Prostate gland (tissue), 2 donors: ENCODE measurements around the gene USP20. TPM values are rescaled to one million over a fixed set of nuclear protein-coding genes. Genes with fewer than 3 reads are reported as not detected.

Experiments used
- DNase-seq: peaks from one replicate; pipeline ENCODE4 v3.0.0-alpha.2; 2019; ENCODE audit warnings: low spot score
- H3K27ac ChIP-seq, 2 donors: fragments of 200-600 bp; sonication (generic); 2 replicates each; pipeline ENCODE4 v1.5.1; 2017 to 2019
- H3K27me3 ChIP-seq: fragments of 200-600 bp; sonication (generic); replicated peaks from 2 replicates; pipeline ENCODE4 v1.5.1; 2019; ENCODE audit not compliant: insufficient read depth
- H3K36me3 ChIP-seq, 2 donors: fragments of 200-600 bp; sonication (generic); 1 replicate in 1 of 2; 2 replicates in 1 of 2; pipeline versions ENCODE4 v1.5.1 to v1.8.1; 2017 to 2019
- H3K4me1 ChIP-seq: fragments of 200-600 bp; sonication (generic); replicated peaks from 2 replicates; pipeline ENCODE4 v1.5.1; 2019
- H3K4me3 ChIP-seq, 2 donors: fragments of 200-600 bp; sonication (generic); 2 replicates each; pipeline ENCODE4 v1.5.1; 2017 to 2019
- H3K9me3 ChIP-seq: fragments of 200-600 bp; sonication (generic); 2 replicates; pipeline ENCODE4 v1.5.1; 2017
- POLR2A ChIP-seq: fragments of 450-650 bp; IDR thresholded peaks from one replicate; pipeline ENCODE4 v1.6.1; 2016; ENCODE audit warnings: antibody characterized with exemption, mild to moderate bottlenecking
- POLR2AphosphoS5 ChIP-seq: sonication (generic); formaldehyde crosslinking; IDR thresholded peaks from one replicate; pipeline ENCODE4 v1.6.1; 2017; ENCODE audit warnings: antibody characterized with exemption
- WGBS: methylation state at CpG from one replicate; pipeline ENCODE4 v1.1.5; 2018; 5-methylcytosine and 5-hydroxymethylcytosine counted together
- intact Hi-C: fragments of 100-400 bp; cut with DNase I; formaldehyde crosslinking; loops from one replicate; pipeline ENCODE4 v1.14.2; 2022
- total RNA-seq, 2 donors: library from RNA; depleted of rRNA; stranded (reverse); fragments of >200 nt; gene quantifications; one replicate each; pipeline ENCODE4 v1.1.0, GENCODE V29; 2016
- TF ChIP-seq, protein P1 (sequence below), 4 experiments: fragments of 200-600 bp in 2 of 4; fragments of 450-650 bp in 2 of 4; sonication (generic) in 2 of 4; IDR thresholded peaks; 1 replicate in 3 of 4; 2 replicates in 1 of 4; pipeline ENCODE4 v1.5.1; 2016 to 2019; ENCODE audit warnings: antibody characterized with exemption in 4 of 4, mild to moderate bottlenecking in 2 of 4, moderate library complexity in 2 of 4

USP20 gene
- total RNA-seq, 2 donors from 2014 or later: 34.8 to 53.5 TPM

DNA sequence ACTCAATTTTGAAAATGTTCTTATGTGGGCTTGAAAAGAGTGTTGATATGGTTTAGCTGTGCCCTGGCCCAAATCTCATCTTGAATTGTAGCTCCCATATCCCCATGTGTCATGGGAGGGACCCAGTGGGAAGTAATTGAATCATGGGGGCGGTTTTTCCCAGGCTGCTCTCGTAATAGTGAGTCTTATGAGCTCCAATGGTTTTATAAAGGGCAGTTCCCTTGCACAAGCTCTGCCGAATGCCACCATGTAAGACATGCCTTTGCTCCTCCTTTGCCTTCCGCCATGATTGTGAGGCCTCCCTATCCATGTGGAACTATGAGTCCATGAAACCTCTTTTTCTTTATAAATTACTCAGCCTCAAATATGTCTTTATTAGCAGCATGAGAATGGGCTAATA lies 71.0 kb downstream of the USP20 start:
- 97% methylated on average over 4 of the region's 4 CpGs for WGBS
- Histone ChIP-seq H3K9me3 (no peaks in the 10 kb centered on the region), H3K27ac (no peak overlapping the region), H3K36me3 (no peaks in the 10 kb centered on the region), H3K4me3 (no peak overlapping the region), H3K27me3 (no peaks in the 10 kb centered on the region), H3K4me1 (no peaks in the 10 kb centered on the region)
- TF ChIP-seq, protein P1, sequence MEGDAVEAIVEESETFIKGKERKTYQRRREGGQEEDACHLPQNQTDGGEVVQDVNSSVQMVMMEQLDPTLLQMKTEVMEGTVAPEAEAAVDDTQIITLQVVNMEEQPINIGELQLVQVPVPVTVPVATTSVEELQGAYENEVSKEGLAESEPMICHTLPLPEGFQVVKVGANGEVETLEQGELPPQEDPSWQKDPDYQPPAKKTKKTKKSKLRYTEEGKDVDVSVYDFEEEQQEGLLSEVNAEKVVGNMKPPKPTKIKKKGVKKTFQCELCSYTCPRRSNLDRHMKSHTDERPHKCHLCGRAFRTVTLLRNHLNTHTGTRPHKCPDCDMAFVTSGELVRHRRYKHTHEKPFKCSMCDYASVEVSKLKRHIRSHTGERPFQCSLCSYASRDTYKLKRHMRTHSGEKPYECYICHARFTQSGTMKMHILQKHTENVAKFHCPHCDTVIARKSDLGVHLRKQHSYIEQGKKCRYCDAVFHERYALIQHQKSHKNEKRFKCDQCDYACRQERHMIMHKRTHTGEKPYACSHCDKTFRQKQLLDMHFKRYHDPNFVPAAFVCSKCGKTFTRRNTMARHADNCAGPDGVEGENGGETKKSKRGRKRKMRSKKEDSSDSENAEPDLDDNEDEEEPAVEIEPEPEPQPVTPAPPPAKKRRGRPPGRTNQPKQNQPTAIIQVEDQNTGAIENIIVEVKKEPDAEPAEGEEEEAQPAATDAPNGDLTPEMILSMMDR (IDR thresholded peaks at IDR 0.05): no peak
- TF ChIP-seq POLR2A: no peak
- no peak for TF ChIP-seq POLR2AphosphoS5
- intact Hi-C loops: no loop called here
- no peak for DNase-seq

DNA sequence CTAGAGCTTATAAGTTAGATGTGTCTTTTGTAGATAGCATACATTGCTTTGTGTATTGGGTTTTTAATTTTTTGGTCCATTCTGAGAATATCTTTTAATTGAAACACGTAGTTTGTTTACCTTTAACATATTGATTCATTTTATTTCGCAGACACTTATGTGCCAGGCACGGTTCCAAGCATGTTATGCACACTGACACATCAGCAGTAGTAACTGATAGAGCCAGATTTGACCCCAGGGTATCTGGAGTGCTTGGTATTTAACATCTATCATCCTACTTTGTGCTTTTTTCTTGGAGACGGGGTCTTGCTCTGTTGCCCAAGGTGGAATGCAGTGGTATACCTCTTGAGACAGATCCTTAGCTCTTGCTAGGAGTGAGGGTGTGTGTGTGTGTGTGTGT lies 71.9 kb downstream of the USP20 start:
- intact Hi-C loops: no loop called here
- TF ChIP-seq, protein P1 (IDR thresholded peaks at IDR 0.05): no peak
- TF ChIP-seq POLR2AphosphoS5: no peak
- no peak for TF ChIP-seq POLR2A
- Histone ChIP-seq H3K4me3 (no peak overlapping the region), H3K27ac (no peak overlapping the region), H3K4me1 (no peaks in the 10 kb centered on the region), H3K36me3 (no peaks in the 10 kb centered on the region), H3K27me3 (no peaks in the 10 kb centered on the region), H3K9me3 (no peaks in the 10 kb centered on the region)
- WGBS: over 99% methylated on average over 4 of the region's 4 CpGs
- DNase-seq: no peak

DNA sequence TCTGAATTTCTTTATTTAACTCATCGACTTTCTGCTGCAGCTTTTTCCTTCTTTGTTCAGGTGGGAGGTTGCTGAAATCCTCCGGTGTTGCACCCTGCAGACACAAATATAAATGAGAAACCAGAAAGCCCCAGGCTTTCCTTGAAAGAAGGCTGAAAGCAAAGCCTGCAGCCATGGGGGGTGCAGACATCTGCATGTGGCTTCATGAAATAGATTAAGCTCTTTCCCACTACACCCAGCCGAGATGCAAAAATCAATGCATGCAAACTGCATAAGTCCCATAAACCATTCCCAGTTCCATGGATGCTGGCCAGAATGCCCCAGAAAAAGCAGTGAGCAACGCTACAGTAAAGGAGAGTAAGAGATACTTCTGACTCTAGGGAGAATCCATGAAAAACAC lies 73.6 kb downstream of the USP20 start:
- intact Hi-C loops: no loop called here
- Histone ChIP-seq H3K9me3 (no peaks in the 10 kb centered on the region), H3K36me3 (no peaks in the 10 kb centered on the region), H3K4me3 (no peak overlapping the region), H3K27ac (no peak overlapping the region), H3K4me1 (no peaks in the 10 kb centered on the region), H3K27me3 (no peaks in the 10 kb centered on the region)
- DNase-seq: no peak
- 94% methylated on average over 4 of the region's 4 CpGs for WGBS
- TF ChIP-seq, protein P1 (IDR thresholded peaks at IDR 0.05): no peak
- TF ChIP-seq POLR2AphosphoS5 (no peak), POLR2A (no peak)

DNA sequence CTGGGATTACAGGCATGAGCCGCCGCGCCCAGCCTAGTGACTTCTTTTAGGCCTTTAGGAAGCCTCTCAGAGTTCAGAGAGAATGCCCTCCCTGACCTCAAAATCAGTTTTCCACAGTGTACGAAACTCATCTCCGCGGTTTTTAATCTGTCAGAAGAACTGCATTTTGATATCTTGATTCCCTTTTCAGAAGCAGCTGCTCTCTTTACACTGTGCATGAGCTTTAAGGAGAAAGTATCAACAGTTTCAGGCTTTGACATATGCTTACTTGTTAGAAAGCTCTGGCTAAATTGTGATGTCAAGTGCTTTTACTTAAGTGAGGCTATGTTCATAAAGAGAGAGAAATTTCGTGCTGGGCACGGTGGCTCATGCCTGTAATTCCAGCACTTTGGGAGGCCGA lies 74.6 kb downstream of the USP20 start:
- H3K36me3 ChIP-seq: no peaks in the 10 kb centered on the region
- no peak for DNase-seq
- no peaks in the 10 kb centered on the region for H3K27me3 ChIP-seq
- intact Hi-C loops: no loop called here
- no peak overlapping the region for H3K27ac ChIP-seq
- TF ChIP-seq POLR2AphosphoS5 (no peak), POLR2A (no peak)
- TF ChIP-seq, protein P1 (IDR thresholded peaks at IDR 0.05): no peak
- 93% methylated on average over 9 of the region's 9 CpGs for WGBS
- no peaks in the 10 kb centered on the region for H3K4me1 ChIP-seq
- no peak overlapping the region for H3K4me3 ChIP-seq
- H3K9me3 ChIP-seq: no peaks in the 10 kb centered on the region

DNA sequence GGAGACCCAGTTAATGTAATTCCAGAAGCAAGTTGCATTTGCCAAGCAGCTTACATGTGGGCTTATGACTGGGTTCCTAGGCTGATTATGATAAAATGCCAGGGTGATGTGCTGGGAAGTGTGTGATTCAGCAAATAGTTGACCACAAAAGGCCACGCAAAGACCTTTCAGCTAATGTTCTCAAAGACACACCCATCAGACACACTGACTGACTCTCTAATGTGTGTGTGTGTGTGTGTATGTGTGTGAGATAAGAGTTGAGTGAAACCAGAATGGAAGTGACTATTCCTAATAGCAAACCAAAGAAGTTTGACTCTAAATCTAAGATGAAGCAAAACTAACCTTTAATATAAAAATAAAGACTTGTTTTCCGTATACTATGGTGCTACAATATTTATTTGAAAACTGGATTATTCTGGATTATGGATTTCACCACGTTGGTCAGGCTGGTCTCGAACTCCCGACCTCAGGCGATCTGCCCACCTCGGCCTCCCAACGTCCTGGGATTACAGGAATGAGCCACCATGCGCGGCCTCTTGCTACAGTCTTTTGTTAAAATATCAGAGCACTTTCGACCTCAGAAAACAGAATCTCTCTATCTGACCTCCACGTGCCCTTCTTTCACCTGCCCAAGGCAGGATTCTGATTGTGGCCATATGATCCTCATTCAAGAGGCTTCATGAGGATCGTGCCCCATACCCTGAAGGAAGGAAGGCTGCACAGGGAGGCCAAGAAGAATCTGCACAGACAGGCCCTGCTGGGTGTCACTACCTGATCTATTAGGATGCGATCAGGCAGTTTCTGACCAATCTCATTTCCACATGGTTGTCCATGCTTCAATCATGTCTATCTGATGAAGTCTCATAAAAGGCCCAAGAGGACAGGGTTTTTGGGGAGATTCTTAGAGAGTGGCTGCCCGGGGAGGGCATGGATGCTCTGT lies 75.6 kb downstream of the USP20 start:
- Histone ChIP-seq H3K27ac (no peak overlapping the region), H3K4me3 (no peak overlapping the region), H3K36me3 (no peaks in the 10 kb centered on the region), H3K27me3 (no peaks in the 10 kb centered on the region), H3K9me3 (no peaks in the 10 kb centered on the region), H3K4me1 (no peaks in the 10 kb centered on the region)
- TF ChIP-seq POLR2AphosphoS5: no peak
- no peak for TF ChIP-seq POLR2A
- TF ChIP-seq, protein P1 (IDR thresholded peaks at IDR 0.05): no peak
- DNase-seq: no peak
- WGBS: 85% methylated on average over 15 of the region's 15 CpGs
- intact Hi-C loops: no loop called here
